GM19025 (cell line): Measurements from ENCODE around the gene FAM25A.
"Not testable (repeated sequence)": the region's sequence is repeated elsewhere in the genome, so short reads cannot be mapped to it uniquely, and the experiment has no call there.

Experiments
- ATAC-seq: cut with Tn5 transposase; IDR thresholded peaks from one replicate; pipeline ENCODE4 v1.9.1; 2021; ENCODE audit warnings: mild to moderate bottlenecking, low read depth, moderate library complexity; ENCODE audit not compliant: unreplicated experiment

The FAM25A gene

DNA sequence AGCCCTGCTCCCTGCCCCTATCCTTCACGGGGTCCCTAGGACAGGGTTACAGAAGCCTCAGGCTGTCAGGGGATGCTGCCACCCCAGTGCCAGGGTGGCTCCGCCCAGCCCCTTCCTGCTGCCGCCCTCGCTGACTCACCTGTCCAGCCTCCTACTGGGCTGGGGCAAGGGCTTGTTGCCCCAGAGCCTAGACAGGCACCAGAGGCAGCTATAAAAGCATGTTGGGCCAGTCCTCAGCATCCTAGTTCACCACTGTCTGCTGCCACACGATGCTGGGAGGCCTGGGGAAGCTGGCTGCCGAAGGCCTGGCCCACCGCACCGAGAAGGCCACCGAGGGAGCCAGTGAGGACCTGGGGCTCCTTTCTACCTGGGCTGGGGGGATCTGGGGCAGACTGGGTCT lies at the start of gene FAM25A:
Gene FAM25A (plus strand): TSS at position 239 of the 400 bp plus-strand sequence. CDS start 31 bp downstream, at position 270.
- not testable (repeated sequence) for ATAC-seq

DNA sequence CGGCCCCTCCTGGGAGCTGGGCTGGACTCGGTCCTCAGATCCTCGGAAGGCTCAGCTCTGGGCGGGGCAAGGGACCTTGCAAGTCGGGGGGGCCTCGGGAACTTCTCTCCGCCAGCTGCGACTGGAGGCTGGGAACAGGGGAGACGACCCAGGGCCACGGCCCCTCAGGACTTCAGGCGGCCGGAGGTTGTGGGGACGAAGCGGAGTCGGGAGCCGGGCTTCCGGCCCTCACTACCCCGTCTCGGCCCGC lies 49.2 kb upstream of the FAM25A start:
- ATAC-seq, result no peak

DNA sequence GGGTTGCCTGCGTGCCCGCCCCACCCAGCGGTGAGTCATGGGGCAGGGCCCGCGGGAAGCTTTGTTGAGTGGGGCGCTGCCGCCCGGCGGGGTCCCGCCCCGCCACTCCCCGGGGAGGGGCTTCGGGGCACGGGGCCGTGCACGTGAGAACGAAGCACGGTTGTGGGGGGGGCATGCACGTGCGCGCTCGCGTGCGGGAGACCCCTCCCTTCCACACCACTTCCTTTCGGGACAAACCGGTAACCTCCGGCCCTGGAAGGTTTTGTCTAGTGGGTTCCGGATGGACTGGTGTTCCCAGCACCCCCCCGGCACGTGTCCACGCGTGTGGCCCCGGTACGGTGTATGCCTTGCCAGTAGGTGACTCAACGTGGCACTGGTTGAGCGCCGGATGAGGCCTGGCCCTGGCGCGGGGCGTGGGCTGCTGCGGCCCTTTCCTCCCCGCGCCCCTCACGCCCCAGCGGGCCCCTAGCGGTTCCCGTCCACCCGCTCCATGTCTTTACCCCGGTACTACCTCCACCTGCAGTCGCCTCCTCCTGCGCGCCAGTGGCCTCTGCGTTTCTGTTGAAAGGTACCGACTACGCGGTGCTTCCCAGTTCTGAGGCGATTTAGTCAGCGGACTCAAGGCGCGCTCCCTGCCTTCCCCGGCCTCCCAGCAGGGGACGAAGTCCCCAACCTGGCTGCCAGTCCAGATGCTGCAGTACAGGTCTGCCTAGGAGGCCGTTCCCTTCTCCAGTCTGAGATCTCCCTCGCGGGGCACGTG lies 48.7 kb upstream of the FAM25A start:
- peak; percentile 86 for ATAC-seq

- no peak for ATAC-seq
These were observed 47.3 kb upstream of the FAM25A start for GRCh38 chr10:86972613-86973380.

DNA sequence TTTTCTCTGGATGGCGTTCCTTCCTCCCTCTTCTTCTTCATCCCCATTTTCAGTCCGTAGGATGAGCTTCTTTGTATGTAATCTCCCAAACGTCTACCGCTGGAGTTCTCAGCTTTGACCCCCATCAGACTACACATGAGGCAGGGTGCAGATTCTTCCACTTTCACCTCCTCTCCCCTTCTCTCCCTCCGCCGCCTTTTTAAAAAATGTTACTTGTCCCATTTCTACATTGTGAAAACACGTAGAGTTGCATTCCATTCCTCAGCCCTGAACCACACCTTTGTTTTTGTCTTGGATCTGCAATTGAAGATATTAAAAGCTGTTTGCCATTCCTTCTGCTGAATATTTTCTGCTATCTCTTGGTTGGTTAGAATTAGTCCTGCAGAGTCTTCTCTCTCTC lies 45.6 kb upstream of the FAM25A start:
- ATAC-seq, result no peak

DNA sequence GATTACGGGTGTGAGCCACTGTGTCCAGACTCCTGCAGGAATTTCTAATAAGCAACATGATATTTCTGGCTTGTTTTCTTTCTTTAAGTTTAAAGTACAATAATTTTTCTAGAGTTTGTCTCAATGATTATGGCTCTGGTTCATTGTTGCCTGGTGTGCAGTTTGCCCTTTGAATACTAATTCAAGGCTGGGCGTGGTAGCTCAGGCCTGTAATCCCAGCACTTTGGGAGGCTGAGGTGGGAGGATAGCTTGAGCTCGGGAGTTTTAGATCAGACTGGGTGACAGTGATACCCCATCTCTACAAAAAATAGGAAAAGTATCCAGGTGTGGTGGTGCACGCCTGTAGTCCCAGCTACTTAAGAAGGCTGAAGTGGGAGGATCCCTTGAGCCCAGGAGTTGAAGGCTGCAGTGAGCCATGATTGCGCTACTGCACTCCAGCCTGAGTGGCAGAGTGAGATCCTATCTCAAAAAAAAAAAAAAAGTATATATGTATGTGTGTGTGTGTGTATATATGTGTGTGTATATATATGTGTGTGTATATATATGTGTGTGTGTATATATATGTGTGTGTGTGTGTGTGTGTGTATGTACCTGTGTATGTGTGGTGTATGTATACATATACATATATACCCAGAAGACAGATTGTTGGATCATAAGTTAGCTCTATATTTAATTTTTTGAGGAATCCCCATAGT lies 43.6 kb upstream of the FAM25A start:
- ATAC-seq, result no peak

DNA sequence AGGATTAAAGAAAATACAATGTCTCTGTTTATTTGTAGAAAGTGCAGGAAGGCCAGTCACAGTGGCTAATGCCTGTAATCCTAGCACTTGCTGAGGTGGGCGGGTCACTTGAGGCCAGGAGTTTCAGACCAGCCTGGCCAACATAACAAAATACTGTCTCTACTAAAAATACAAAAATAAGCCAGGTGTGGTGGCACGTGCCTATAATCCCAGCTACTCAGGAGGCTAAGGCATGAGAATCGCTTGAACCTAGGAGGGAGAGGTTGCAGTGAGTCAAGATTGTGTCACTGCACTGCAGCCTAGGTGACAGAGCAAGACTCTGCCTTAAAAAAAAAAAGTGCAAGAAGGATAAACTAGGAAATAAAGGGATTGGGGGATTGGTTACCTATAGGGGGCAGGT lies 41.6 kb upstream of the FAM25A start:
- not testable (repeated sequence) for ATAC-seq

GRCh38 chr10:86979296-86979818 lies 40.7 kb upstream of the FAM25A start:
- no peak for ATAC-seq

- no peak for ATAC-seq
These were observed 40.1 kb upstream of the FAM25A start for GRCh38 chr10:86979977-86980448.

GRCh38 chr10:86981020-86981419 lies 39.1 kb upstream of the FAM25A start:
- not testable (repeated sequence) for ATAC-seq

- ATAC-seq, result no peak
These were observed 38.4 kb upstream of the FAM25A start for GRCh38 chr10:86981716-86982115.

DNA sequence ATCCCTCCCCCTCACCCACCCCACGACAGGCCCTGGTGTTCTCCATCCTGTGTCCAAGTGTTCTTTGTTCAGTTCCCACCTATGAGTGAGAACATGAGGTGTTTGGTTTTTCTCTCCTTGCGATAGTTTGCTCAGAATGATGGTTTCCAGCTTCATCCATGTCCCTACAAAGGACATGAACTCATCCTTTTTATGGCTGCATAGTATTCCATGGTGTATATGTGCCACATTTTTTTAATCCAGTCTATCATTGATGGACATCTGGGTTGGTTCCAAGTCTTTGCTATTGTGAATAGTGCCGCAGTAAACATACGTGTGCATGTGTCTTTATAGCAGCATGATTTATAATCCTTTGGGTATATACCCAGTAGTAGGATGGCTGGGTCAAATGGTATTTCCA lies 35.6 kb upstream of the FAM25A start:
- ATAC-seq, result not testable (repeated sequence)

DNA sequence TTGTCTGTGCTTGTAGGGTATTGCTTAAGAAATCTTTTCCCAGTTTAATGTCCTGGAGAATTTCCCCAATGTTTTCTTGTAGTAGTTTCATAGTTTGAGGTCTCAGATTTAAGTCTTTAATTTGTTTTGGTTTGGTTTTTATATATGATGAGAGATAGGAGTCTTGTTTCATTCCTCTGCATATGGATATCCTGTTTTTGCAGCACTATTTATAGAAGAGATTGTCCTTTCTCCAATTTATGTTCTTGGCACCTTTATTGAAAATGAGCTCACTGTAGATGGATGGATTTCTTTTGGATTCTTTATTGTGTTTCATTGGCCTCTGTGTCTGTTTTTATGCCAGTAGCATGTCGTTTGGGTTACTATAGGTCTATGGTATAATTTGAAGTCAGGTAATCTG lies 31.6 kb upstream of the FAM25A start:
- no peak for ATAC-seq

- not testable (repeated sequence) for ATAC-seq
These were observed 28.7 kb upstream of the FAM25A start for GRCh38 chr10:86991362-86991761.

DNA sequence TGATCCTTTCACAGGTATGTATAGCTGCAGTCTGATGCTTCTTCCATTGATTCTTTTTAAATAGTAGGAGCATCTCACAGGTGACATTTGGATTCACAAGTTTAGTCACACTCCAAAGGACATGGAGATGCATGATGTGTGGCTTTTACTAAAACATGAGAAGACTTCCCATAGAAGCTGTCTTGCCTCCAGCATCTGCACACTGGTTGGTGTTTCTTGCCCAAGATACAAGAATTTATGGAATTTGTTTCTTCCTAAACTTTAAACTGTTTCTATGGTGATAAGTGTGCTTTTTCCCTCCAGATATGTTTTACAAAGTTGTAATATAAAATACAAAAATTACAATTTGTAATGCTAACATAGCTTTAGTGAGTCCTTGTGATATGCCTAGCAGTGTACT lies 27.6 kb upstream of the FAM25A start:
- ATAC-seq, result no peak

DNA sequence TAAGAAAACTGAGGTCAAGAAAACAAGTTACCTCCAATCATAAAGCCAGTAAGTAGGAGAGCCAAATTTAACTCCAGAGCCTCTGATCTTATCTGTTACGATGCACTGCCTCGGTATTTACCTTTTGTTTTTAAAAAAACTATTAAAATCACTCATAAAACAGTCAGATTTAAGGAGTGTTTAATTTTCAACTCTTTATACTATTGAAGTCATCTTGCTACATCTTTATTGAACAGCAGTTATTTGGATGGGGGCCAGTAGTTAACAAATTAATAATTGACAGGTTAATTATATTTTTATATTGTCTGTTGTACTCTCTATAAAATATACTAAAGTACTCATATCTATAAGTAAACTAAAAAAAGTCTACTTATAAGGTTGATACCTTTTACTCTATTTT lies 27.2 kb upstream of the FAM25A start:
- no peak for ATAC-seq

DNA sequence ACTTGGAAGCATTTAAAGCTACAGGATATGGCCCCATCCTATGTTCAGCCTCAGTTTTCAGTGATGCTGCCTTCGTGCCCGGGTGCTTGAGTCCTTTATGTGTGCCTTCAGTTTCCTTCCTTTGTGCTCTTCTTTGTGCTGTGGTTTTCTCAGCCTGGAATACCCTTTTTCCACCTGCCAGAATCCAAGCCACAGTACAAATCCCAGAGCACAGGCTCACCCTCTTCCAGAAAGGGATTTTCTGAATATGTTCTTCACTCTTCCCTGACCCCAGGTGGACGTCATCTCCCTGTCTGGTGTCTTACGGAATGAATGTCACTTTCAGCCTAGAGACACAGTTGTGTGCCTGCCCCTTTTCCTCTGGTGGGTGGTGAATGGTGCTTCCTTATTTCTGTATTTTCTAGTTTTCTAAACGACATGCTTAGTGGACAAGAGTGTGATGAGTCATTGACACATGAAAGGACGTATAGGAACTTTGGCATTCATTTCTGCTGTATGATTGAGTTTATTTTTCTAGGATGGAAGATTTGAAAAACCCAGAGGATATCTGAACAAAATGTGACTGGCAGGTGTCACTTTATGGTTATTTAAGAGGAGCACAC lies 20.2 kb upstream of the FAM25A start:
- not testable (repeated sequence) for ATAC-seq

- ATAC-seq, result no peak
These were observed 19.6 kb upstream of the FAM25A start for GRCh38 chr10:87000491-87000890.

DNA sequence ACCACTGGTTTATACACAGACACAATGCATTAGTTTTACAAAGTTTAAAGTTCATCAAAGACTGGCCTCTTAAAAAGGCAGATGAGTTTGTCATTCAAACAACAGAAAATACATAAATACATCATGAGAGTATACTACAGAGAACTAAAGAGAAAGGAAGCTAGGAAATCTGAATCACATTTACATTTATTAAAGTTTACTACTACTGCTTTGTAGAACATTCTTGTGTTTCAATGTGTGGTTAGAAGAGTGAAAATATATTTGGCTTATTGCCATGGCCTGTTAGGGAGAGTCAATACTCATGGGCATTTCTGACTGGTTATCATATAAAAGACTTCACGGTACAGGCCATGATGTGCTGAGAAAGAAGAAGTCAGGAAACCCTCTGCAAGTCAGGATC lies 13.0 kb upstream of the FAM25A start:
- not testable (repeated sequence) for ATAC-seq

DNA sequence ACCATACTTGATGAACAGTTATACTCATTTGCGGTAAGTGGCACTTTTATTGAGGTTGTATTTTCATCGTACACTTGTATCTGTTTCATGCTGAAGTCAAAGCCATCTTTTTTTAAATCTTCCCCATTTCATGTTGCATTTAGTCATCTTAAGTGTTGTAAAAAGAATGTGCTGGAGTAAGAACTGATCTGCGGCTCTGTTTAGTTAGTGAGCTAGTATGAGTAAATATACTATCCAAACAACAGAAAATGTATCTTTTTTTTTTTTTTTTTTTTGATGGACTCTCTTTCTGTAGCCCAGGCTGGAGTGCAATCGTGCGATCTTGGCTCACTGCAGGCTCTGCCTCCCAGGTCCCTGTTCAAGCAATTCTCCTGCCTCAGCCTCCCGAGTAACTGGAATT lies 12.4 kb upstream of the FAM25A start:
- not testable (repeated sequence) for ATAC-seq

DNA sequence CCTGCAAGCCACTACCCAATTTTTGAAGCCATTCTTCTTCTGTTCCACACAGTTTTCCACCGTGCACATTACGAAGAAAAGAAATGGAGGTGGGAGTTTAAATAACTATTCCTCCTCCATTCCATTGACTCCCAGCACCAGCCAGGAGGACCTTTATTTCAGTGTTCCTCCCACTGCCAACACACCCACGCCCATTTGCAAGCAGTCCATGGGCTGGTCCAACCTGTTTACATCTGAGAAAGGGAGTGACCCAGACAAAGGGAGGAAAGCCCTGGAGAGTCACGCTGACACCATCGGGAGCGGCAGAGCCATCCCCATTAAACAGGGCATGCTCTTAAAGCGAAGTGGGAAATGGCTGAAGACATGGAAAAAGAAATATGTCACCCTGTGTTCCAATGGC lies 11.8 kb upstream of the FAM25A start:
- ATAC-seq, result not testable (repeated sequence)
